RWPE1 (cell line): ENCODE results near the gene CD226.

Experiments
- CTCF ChIA-PET: fragments of 350-600 bp; sonication (Branson Sonifier 250); formaldehyde crosslinking; extraction: SDS; loops from one replicate; lab custom pipeline; 2021; lab: Yijun Ruan, JAX
- POLR2A ChIA-PET: fragments of 400-600 bp; formaldehyde crosslinking; extraction: SDS; loops from one replicate; lab custom pipeline; 2020; ENCODE audit warnings: antibody characterized with exemption; ENCODE audit not compliant: low non-redundant PET; lab: Yijun Ruan, JAX
- DNase-seq: peaks from one replicate; pipeline ENCODE4 v3.0.0; 2012; ENCODE audit warnings: low spot score
- H3K27ac ChIP-seq: fragments of 450-650 bp; 2 replicates; pipeline ENCODE4 v1.5.1; 2017
- TF ChIP-seq, protein P1 (sequence below): fragments of 450-650 bp; conservative IDR thresholded peaks from 2 replicates; pipeline ENCODE4 v1.5.1; 2017; ENCODE audit warnings: low read depth, mild to moderate bottlenecking

CD226 gene

GRCh38 chr18:69817335-69817940 is 130.2 kb downstream of the CD226 start:
- ChIA-PET CTCF (no interaction called here), POLR2A (no interaction called here)
- TF ChIP-seq, protein P1, sequence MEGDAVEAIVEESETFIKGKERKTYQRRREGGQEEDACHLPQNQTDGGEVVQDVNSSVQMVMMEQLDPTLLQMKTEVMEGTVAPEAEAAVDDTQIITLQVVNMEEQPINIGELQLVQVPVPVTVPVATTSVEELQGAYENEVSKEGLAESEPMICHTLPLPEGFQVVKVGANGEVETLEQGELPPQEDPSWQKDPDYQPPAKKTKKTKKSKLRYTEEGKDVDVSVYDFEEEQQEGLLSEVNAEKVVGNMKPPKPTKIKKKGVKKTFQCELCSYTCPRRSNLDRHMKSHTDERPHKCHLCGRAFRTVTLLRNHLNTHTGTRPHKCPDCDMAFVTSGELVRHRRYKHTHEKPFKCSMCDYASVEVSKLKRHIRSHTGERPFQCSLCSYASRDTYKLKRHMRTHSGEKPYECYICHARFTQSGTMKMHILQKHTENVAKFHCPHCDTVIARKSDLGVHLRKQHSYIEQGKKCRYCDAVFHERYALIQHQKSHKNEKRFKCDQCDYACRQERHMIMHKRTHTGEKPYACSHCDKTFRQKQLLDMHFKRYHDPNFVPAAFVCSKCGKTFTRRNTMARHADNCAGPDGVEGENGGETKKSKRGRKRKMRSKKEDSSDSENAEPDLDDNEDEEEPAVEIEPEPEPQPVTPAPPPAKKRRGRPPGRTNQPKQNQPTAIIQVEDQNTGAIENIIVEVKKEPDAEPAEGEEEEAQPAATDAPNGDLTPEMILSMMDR, result no peak
- peak; percentile 3 for DNase-seq
- H3K27ac ChIP-seq, result no peak overlapping the region

GRCh38 chr18:69814861-69815385 is 132.8 kb downstream of the CD226 start:
- POLR2A ChIA-PET, result no interaction called here
- H3K27ac ChIP-seq, result no peak overlapping the region
- CTCF ChIA-PET, result no interaction called here
- no peak for DNase-seq
- TF ChIP-seq, protein P1, result no peak

DNA sequence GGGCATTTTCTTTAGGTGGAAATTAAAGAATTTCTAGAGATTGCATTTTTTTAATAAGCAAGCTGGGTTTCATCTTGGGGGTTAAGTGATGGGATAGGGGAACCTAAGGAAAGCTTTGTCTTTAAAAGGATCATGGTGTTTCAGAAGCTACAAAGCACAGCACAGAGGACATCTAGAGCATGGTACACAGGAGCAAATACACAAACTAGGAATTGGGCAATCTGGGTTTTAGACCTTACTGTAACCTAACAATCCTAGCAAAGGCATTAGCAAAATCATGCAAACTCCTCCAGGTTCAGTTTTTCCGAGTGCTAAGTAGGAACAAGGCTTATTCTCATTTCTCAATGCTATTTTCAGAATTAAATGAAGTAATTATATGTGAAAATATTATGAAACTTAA is 134.1 kb downstream of the CD226 start:
- POLR2A ChIA-PET, result no interaction called here
- DNase-seq, result no peak
- CTCF ChIA-PET, result no interaction called here
- TF ChIP-seq, protein P1, result no peak
- no peak overlapping the region for H3K27ac ChIP-seq

GRCh38 chr18:69808399-69808798 is 139.3 kb downstream of the CD226 start:
- ChIA-PET POLR2A (no interaction called here), CTCF (no interaction called here)
- TF ChIP-seq, protein P1, result no peak

GRCh38 chr18:69804776-69805501 is 142.7 kb downstream of the CD226 start:
- DNase-seq, result no peak
- H3K27ac ChIP-seq, result no peak overlapping the region
- ChIA-PET POLR2A (no interaction called here), CTCF (no interaction called here)
- TF ChIP-seq, protein P1, result no peak

More at GRCh38 chr18:69808399-69808798, 139.3 kb downstream of the CD226 start:
- no peak for DNase-seq
- H3K27ac ChIP-seq, result no peak overlapping the region
